HFFc6 (cell line): Measurements from ENCODE around the gene CSF3R. TPM values are rescaled to one million over a fixed set of nuclear protein-coding genes. Genes with fewer than 3 reads are reported as not detected.

ENCODE experiments used
- DNase-seq: peaks from one replicate; pipeline ENCODE4 v3.0.0-alpha.2; 2018
- H3K27ac Mint-ChIP-seq: 2 replicates; pipeline ENCODE4 v1.8.0; 2020; ENCODE audit warnings: mild to moderate bottlenecking, mixed read lengths
- H3K27me3 Mint-ChIP-seq: 2 replicates; pipeline ENCODE4 v1.8.0; 2021; ENCODE audit warnings: mild to moderate bottlenecking, moderate library complexity, mixed read lengths; ENCODE audit not compliant: insufficient read depth
- H3K36me3 Mint-ChIP-seq: 2 replicates; pipeline ENCODE4 v1.8.0; 2021; ENCODE audit warnings: low read depth, mixed read lengths
- H3K4me1 Mint-ChIP-seq: 2 replicates; pipeline ENCODE4 v1.8.0; 2020; ENCODE audit warnings: low read depth, mixed read lengths
- H3K4me3 Mint-ChIP-seq: 2 replicates; pipeline ENCODE4 v1.8.0; 2020; ENCODE audit warnings: mild to moderate bottlenecking, moderate library complexity, mixed read lengths
- H3K9me3 Mint-ChIP-seq: 2 replicates; pipeline ENCODE4 v1.8.0; 2020; ENCODE audit warnings: mild to moderate bottlenecking, mixed read lengths
- long read RNA-seq: library from polyadenylated mRNA; unstranded; transcript quantifications from one replicate; pipeline ENCODE4 v2.0.0, GENCODE V29; 2019
- total RNA-seq, 6 experiments: library from RNA; stranded (reverse); fragmentation: NEBNext Ultra II Directional; extraction: Animal tissue kit (Norgen Biotek cat#: 25700); gene quantifications; 2 replicates in 1 of 6; 3 replicates in 5 of 6; pipeline ENCODE4 v1.2.3, GENCODE V29; 2021
- TF ChIP-seq, protein P1 (sequence below): fragments of 200-600 bp; sonication (generic); IDR thresholded peaks from 2 replicates; pipeline ENCODE4 v1.5.0; 2021; ENCODE audit warnings: antibody characterized with exemption, mild to moderate bottlenecking

CSF3R gene
- total RNA-seq: not detected
- long read RNA-seq: 0 reads

DNA sequence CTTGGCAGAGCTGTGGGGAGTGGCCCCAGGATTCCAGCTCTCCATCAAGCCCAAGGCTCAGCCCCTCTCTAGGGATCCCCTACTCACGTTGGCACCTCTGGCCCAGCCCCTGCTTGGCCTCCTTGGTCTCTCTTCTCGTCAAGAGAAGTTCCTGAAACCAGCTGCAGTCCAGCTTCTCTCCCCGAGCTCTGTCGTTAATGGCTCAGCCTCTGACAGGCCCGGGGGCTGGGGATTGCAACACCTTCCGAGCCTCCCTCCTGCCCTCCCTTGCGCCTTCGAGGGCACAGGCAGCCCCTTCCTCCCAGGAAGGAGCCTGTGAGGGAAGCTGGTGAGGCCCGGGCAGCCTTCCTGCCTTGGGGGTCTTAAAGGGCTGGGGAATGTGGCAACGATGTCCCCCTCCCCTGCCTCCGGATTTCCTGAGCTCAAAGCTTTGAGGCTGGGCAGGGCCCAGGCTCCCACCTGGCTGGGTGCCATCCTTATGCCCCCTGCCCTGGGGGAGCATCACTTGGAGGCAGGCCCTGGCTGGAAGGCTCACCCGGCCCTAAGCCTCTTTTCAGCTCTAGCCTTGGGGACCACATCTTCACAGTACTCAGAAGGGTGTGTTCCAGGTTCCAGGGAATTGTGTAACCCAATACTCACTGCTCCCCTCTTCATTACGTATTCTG is at the start of gene CSF3R:
Gene CSF3R, minus strand, starts transcription at position 190 of the 665 bp plus-strand sequence. CDS start 3,417 bp downstream, outside the sequence.
- no peaks in the 10 kb centered on the region for H3K36me3 Mint-ChIP-seq

GRCh38 chr1:36531833-36532232 is 49.1 kb upstream of the CSF3R start:
- no peak overlapping the region for H3K27ac Mint-ChIP-seq
- H3K27me3 Mint-ChIP-seq: peaks cover 19% of the 10 kb centered on the region
- no peaks in the 10 kb centered on the region for H3K4me1 Mint-ChIP-seq
- DNase-seq: no peak
- TF ChIP-seq, protein P1, sequence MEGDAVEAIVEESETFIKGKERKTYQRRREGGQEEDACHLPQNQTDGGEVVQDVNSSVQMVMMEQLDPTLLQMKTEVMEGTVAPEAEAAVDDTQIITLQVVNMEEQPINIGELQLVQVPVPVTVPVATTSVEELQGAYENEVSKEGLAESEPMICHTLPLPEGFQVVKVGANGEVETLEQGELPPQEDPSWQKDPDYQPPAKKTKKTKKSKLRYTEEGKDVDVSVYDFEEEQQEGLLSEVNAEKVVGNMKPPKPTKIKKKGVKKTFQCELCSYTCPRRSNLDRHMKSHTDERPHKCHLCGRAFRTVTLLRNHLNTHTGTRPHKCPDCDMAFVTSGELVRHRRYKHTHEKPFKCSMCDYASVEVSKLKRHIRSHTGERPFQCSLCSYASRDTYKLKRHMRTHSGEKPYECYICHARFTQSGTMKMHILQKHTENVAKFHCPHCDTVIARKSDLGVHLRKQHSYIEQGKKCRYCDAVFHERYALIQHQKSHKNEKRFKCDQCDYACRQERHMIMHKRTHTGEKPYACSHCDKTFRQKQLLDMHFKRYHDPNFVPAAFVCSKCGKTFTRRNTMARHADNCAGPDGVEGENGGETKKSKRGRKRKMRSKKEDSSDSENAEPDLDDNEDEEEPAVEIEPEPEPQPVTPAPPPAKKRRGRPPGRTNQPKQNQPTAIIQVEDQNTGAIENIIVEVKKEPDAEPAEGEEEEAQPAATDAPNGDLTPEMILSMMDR: no peak
- H3K9me3 Mint-ChIP-seq: no peaks in the 10 kb centered on the region
- H3K36me3 Mint-ChIP-seq: no peaks in the 10 kb centered on the region
- H3K4me3 Mint-ChIP-seq: no peak overlapping the region

More for the DNA sequence above, at the start of gene CSF3R:
- Mint-ChIP-seq H3K27me3 (peaks cover 43% of the 10 kb centered on the region), H3K27ac (no peak within 1 kb of the TSS), H3K9me3 (no peaks in the 10 kb centered on the region), H3K4me1 (peaks cover 8% of the 10 kb centered on the region), H3K4me3 (no peak within 1 kb of the TSS)
- TF ChIP-seq, protein P1: no peak
- no peak for DNase-seq

DNA sequence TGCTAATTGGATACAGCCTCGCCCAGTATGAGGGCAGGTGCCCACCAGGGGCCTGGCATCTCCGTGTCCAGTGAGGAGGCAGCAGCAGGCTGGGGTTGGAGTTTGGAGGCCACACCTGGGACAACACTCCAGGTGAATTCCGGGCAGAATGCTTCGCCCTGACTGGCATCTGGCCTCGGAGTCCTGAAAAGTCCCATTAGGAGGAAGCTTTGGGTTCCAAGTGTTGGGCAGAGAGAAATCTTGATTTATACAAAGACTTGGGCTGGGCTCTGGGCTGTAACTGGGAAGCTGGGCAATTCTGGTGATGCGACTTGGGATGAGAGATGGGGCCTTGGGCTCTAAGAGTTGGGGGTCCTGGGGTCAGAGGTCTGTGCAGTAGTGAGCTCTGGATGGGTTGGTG is 48.1 kb upstream of the CSF3R start:
- TF ChIP-seq, protein P1: no peak
- Mint-ChIP-seq H3K4me1 (no peaks in the 10 kb centered on the region), H3K9me3 (no peaks in the 10 kb centered on the region), H3K27ac (no peak overlapping the region), H3K27me3 (peaks cover 13% of the 10 kb centered on the region; the same call in 1 of the 2 replicates), H3K4me3 (no peak overlapping the region), H3K36me3 (no peaks in the 10 kb centered on the region)
- DNase-seq: no peak

DNA sequence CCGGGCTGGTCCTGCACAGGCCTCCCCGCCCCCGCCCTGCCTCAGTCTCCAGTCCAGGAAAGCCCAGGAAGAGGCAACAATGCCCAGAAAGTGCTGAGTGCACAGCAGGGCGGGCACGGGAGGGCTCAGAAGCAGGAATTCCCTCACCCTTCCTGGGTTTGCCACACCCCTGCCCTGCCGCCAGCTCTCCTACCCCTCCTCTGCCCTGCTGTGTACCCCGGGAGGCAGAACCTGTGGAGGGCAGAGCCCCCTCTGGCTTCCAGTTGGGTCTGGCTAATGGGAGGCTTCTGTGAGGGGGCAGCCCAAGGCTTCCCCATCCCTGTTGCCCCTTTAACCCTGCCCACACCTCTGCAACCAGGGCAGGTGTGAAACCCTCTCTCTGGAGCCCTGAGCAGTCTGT is 47.5 kb upstream of the CSF3R start:
- Mint-ChIP-seq H3K36me3 (no peaks in the 10 kb centered on the region), H3K27me3 (peaks cover 11% of the 10 kb centered on the region; the same call in 1 of the 2 replicates)

GRCh38 chr1:36529769-36530260 is 47.1 kb upstream of the CSF3R start:
- H3K36me3 Mint-ChIP-seq: no peaks in the 10 kb centered on the region

More for the DNA sequence above, 47.5 kb upstream of the CSF3R start:
- Mint-ChIP-seq H3K27ac (no peak overlapping the region), H3K4me1 (no peaks in the 10 kb centered on the region), H3K4me3 (no peak overlapping the region), H3K9me3 (no peaks in the 10 kb centered on the region)
- no peak for DNase-seq
- TF ChIP-seq, protein P1: no peak

More at GRCh38 chr1:36529769-36530260, 47.1 kb upstream of the CSF3R start:
- H3K4me3 Mint-ChIP-seq: no peak overlapping the region
- H3K9me3 Mint-ChIP-seq: no peaks in the 10 kb centered on the region
- peaks cover 9% of the 10 kb centered on the region; the same call in 1 of the 2 replicates for H3K27me3 Mint-ChIP-seq
- DNase-seq: no peak
- no peaks in the 10 kb centered on the region for H3K4me1 Mint-ChIP-seq
- no peak overlapping the region for H3K27ac Mint-ChIP-seq
- TF ChIP-seq, protein P1: no peak
